ENCODE data around the gene USP36. TPM values are rescaled to one million over a fixed set of nuclear protein-coding genes. Genes with fewer than 3 reads are reported as not detected.

The USP36 gene
- total and polyA plus RNA-seq, 9 of the 15 experiments (the other 6 are each of a cell fraction or from before 2014, with no cell fraction given) = 6.4 to 72.8 (median 22.5) TPM

DNA sequence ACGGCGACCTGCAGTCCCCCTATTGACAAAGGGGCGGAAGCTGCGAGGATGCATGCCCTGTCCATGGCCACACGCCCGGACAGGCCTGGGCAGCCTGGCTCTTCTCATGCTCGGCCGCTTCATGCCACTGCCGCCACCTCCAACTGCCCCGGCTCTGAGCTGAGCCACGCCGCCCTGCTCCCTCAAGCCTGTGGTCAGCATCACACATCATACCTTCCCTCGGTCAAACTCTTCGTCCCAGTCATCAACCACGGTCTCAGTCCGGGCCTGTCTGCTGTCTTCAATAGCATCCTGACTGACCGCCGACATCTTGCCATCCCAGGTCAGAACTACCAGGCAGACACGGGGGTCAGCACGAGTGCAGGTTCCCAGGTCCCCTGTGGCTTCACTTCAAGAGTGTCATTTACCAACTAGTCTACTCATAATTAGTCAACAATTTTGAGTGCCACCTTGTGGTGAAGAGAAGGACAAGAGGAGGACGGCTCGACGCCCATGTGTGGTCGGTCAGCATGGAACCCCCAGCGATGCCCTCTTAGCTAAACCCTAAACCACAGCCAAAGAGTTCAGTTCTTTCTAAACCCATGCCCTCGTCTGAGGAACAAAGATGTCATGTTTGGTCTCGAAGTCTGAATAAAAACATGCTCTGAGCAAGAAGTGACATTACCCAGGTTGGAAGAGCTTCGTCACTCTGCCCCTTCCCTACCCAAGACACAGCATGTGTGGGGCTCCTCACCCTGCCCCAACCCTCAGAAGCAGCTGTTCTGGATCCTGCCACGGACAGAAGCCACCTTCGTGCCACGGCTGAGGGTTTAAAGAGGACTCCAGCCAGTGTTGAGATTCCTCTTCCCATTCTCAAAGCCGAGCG is 41.7 kb downstream of the USP36 start:
- ChIA-PET CTCF (ENCODE audit: low intra/inter-chr PET ratio) (interaction anchor here (0.6 kb wide), 1 partner anchor 304 kb away, joined by 3 read pairs; no protein-coding TSS in a partner anchor), POLR2A (interaction anchor here (1.0 to 2.4 kb wide), 5 partner anchors 8 to 172 kb away, joined by 3 to 12 read pairs (median 4); no protein-coding TSS in a partner anchor)
- Histone ChIP-seq H3K27ac (ENCODE audit: extremely low read depth, low read depth, low read length) (no peak overlapping the region), H2AFZ (ENCODE audit: low read depth, low read length) (no peak overlapping the region), H4K20me1 (replicated peaks; ENCODE audit: control insufficient read depth, insufficient read depth, low read length) (peaks cover 6% of the 10 kb centered on the region; the same call in 1 of the 2 replicates), H3K9me1 (ENCODE audit: control insufficient read depth, insufficient read depth, low read length) (no peaks in the 10 kb centered on the region), H3K9me3 (replicated peaks; ENCODE audit: control insufficient read depth, insufficient read depth, low read depth, low read length) (no peaks in the 10 kb centered on the region), H3K4me2 (ENCODE audit: insufficient read depth, low read length) (no peak overlapping the region), H3K36me3 (ENCODE audit: control insufficient read depth, insufficient read depth, low read length) (peaks cover 91% of the 10 kb centered on the region), H3K27me3 (ENCODE audit: control insufficient read depth in 2 of 2, insufficient read depth in 2 of 2, low read length in 2 of 2) (no peaks in the 10 kb centered on the region), H3K9ac (ENCODE audit: insufficient read depth in 1 of 2, low read depth in 2 of 2, low read length in 2 of 2) (0 out of 4 replicates have a peak overlapping the region, but pooled peaks of 1 of the 2 experiments have one; percentile 21), H3K79me2 (ENCODE audit: control insufficient read depth, insufficient read depth, low read length) (no peaks in the 10 kb centered on the region), H3K4me1 (replicated peaks in 1 of 2; ENCODE audit: control insufficient read depth in 2 of 2, insufficient read depth in 2 of 2, low read length in 2 of 2) (no peaks in the 10 kb centered on the region; a peak in 2 of 5 replicates), H3K4me3 (no peak overlapping the region)
- in situ Hi-C loops (cut with MboI) (no loop called here), intact Hi-C loops (cut with micrococcal nuclease) (no loop called here)
- ATAC-seq (peak; percentile 77), DNase-seq (ENCODE audit: extremely low read depth in 1 of 4, low spot score in 3 of 4) (peak in 2 of 4 experiments; percentile 28 to 49), FAIRE-seq (peak; percentile 76)
- BruUV-seq (replicated peaks) = no TSS peak
- 91% methylated on average over 22 of the region's 33 CpGs for WGBS (ENCODE audit: insufficient coverage, low coverage, missing lambda C conversion rate)
- TF ChIP-seq GTF2E2 (tag; IDR thresholded peaks at IDR 0.05) (no peak), POLR2G (IDR thresholded peaks at IDR 0.05; ENCODE audit: low read depth, low read length) (peak; percentile 35; the same call in 1 of the 2 replicates), PHB2 (IDR thresholded peaks at IDR 0.05; ENCODE audit: low read depth) (no peak), ZNF347 (CRISPR knock-in tag; IDR thresholded peaks at IDR 0.05; ENCODE audit: low read depth) (no peak), U2AF2 (optimal IDR thresholded peaks at IDR 0.05; ENCODE audit: low read depth, low read length) (no peak), ADNP (tag; IDR thresholded peaks at IDR 0.05) (no peak), SRSF1 (IDR thresholded peaks at IDR 0.05; ENCODE audit: low read depth, low read length) (no peak), RAD21 (CRISPR knock-in tag; conservative IDR thresholded peaks at IDR 0.05 in 1 of 2, IDR thresholded peaks at IDR 0.05 in 1 of 2) (peak in 1 of 2 experiments; percentile 49; a peak in 3 of 4 replicates), TRIM24 (IDR thresholded peaks at IDR 0.05) (no peak), EHMT2 (IDR thresholded peaks at IDR 0.05) (no peak), ZKSCAN3 (CRISPR knock-in tag; IDR thresholded peaks at IDR 0.05) (no peak)
- TF ChIP-seq, protein P1, sequence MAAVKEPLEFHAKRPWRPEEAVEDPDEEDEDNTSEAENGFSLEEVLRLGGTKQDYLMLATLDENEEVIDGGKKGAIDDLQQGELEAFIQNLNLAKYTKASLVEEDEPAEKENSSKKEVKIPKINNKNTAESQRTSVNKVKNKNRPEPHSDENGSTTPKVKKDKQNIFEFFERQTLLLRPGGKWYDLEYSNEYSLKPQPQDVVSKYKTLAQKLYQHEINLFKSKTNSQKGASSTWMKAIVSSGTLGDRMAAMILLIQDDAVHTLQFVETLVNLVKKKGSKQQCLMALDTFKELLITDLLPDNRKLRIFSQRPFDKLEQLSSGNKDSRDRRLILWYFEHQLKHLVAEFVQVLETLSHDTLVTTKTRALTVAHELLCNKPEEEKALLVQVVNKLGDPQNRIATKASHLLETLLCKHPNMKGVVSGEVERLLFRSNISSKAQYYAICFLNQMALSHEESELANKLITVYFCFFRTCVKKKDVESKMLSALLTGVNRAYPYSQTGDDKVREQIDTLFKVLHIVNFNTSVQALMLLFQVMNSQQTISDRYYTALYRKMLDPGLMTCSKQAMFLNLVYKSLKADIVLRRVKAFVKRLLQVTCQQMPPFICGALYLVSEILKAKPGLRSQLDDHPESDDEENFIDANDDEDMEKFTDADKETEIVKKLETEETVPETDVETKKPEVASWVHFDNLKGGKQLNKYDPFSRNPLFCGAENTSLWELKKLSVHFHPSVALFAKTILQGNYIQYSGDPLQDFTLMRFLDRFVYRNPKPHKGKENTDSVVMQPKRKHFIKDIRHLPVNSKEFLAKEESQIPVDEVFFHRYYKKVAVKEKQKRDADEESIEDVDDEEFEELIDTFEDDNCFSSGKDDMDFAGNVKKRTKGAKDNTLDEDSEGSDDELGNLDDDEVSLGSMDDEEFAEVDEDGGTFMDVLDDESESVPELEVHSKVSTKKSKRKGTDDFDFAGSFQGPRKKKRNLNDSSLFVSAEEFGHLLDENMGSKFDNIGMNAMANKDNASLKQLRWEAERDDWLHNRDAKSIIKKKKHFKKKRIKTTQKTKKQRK (IDR thresholded peaks at IDR 0.05; ENCODE audit: borderline replicate concordance, low read depth, low read length) = no peak
- TF ChIP-seq, protein P2, sequence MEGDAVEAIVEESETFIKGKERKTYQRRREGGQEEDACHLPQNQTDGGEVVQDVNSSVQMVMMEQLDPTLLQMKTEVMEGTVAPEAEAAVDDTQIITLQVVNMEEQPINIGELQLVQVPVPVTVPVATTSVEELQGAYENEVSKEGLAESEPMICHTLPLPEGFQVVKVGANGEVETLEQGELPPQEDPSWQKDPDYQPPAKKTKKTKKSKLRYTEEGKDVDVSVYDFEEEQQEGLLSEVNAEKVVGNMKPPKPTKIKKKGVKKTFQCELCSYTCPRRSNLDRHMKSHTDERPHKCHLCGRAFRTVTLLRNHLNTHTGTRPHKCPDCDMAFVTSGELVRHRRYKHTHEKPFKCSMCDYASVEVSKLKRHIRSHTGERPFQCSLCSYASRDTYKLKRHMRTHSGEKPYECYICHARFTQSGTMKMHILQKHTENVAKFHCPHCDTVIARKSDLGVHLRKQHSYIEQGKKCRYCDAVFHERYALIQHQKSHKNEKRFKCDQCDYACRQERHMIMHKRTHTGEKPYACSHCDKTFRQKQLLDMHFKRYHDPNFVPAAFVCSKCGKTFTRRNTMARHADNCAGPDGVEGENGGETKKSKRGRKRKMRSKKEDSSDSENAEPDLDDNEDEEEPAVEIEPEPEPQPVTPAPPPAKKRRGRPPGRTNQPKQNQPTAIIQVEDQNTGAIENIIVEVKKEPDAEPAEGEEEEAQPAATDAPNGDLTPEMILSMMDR (IDR thresholded peaks at IDR 0.05 in 2 of 3, conservative IDR thresholded peaks at IDR 0.05 in 1 of 3; ENCODE audit: insufficient read depth in 2 of 3, low read depth in 1 of 3, low read length in 3 of 3) = peak; percentile 32 to 54 (median 52); a peak in 5 of 6 replicates
- TF ChIP-seq, protein P3, sequence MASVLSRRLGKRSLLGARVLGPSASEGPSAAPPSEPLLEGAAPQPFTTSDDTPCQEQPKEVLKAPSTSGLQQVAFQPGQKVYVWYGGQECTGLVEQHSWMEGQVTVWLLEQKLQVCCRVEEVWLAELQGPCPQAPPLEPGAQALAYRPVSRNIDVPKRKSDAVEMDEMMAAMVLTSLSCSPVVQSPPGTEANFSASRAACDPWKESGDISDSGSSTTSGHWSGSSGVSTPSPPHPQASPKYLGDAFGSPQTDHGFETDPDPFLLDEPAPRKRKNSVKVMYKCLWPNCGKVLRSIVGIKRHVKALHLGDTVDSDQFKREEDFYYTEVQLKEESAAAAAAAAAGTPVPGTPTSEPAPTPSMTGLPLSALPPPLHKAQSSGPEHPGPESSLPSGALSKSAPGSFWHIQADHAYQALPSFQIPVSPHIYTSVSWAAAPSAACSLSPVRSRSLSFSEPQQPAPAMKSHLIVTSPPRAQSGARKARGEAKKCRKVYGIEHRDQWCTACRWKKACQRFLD (CRISPR knock-in tag; IDR thresholded peaks at IDR 0.05) = no peak

Measured in K562 (cell line).